Panc1 (cell line): ENCODE measurements around the gene KCNH1. TPM values are rescaled to one million over a fixed set of nuclear protein-coding genes. Genes with fewer than 3 reads are reported as not detected.
"Not testable (repeated sequence)": the region's sequence is repeated elsewhere in the genome, so short reads cannot be mapped to it uniquely, and the experiment has no call there.

Experiments used
- ATAC-seq: fragments of 200-7000 bp; cut with Tn5 transposase; 2 replicates; pipeline ENCODE4 v1.9.1; 2020; ENCODE audit warnings: mild to moderate bottlenecking, moderate library complexity
- BruUV-seq: library from RNA; stranded (reverse); fragments of 400-500 nt; replicated peaks from 2 replicates; lab custom pipeline; 2021; lab: Mats Ljungman, UMichigan
- CTCF ChIA-PET: fragments of 300-600 bp; sonication (Branson Sonifier 250); formaldehyde crosslinking; loops from one replicate; lab custom pipeline; 2022; ENCODE audit warnings: antibody characterized with exemption; lab: Charles Lee
- POLR2A ChIA-PET: fragments of 300-600 bp; sonication (Branson Sonifier 250); formaldehyde crosslinking; loops from one replicate; lab custom pipeline; 2022; ENCODE audit warnings: antibody characterized with exemption; lab: Charles Lee
- DNase-seq: peaks from one replicate; pipeline ENCODE4 v3.0.0-alpha.2; 2010; ENCODE audit warnings: low read depth, low spot score
- H3K27ac ChIP-seq: 2 replicates; pipeline ENCODE4 v1.5.1; 2011; ENCODE audit warnings: mild to moderate bottlenecking, low read length, inconsistent platforms
- H3K27me3 ChIP-seq: fragments of 200-500 bp; sonication (Bioruptor generic); 2 replicates; pipeline ENCODE4 v1.6.0; 2014; ENCODE audit warnings: low read length, inconsistent platforms; ENCODE audit not compliant: control insufficient read depth, insufficient read depth
- H3K36me3 ChIP-seq: fragments of 200-500 bp; sonication (Bioruptor generic); 2 replicates; pipeline ENCODE4 v1.5.1; 2014; ENCODE audit warnings: inconsistent platforms, mild to moderate bottlenecking, low read length, moderate library complexity; ENCODE audit not compliant: control insufficient read depth, insufficient read depth
- H3K4me1 ChIP-seq: 2 replicates; pipeline ENCODE4 v1.5.1; 2011; ENCODE audit warnings: inconsistent platforms, mild to moderate bottlenecking, low read length, moderate library complexity; ENCODE audit not compliant: control insufficient read depth, insufficient read depth
- H3K4me3 ChIP-seq, 2 experiments: 2 replicates each; pipeline ENCODE4 v1.5.1; 2011 to 2012; ENCODE audit warnings: low read depth in 2 of 2, low read length in 2 of 2, mild to moderate bottlenecking in 2 of 2, inconsistent platforms in 1 of 2, moderate library complexity in 1 of 2
- H3K9me3 ChIP-seq: fragments of 200-500 bp; sonication (Bioruptor generic); 2 replicates; pipeline ENCODE4 v1.5.1; 2014; ENCODE audit warnings: low read depth, mild to moderate bottlenecking, inconsistent platforms, low read length, moderate library complexity; ENCODE audit not compliant: control insufficient read depth, insufficient read depth
- CTCF ChIP-seq: fragments of 450-650 bp; IDR thresholded peaks from 2 replicates; pipeline ENCODE4 v1.5.1; 2017; ENCODE audit warnings: mild to moderate bottlenecking
- POLR2AphosphoS5 ChIP-seq: IDR thresholded peaks from 2 replicates; pipeline ENCODE4 v1.6.1; 2012; ENCODE audit warnings: mild to moderate bottlenecking, low read depth, low read length, moderate library complexity
- REST ChIP-seq, 2 experiments: IDR thresholded peaks; 2 replicates each; pipeline ENCODE4 v1.6.1; 2011 to 2012; ENCODE audit warnings: low read depth in 2 of 2, control low read depth in 1 of 2, low read length in 1 of 2, mild to moderate bottlenecking in 1 of 2, moderate library complexity in 1 of 2; ENCODE audit not compliant: insufficient read depth in 1 of 2
- SIN3A ChIP-seq: IDR thresholded peaks from 2 replicates; pipeline ENCODE4 v1.6.1; 2012; ENCODE audit warnings: low read depth, mild to moderate bottlenecking, low read length, moderate library complexity, borderline replicate concordance; ENCODE audit not compliant: insufficient read depth
- TCF7L2 ChIP-seq: IDR thresholded peaks from 2 replicates; pipeline ENCODE4 v1.6.1; 2011; ENCODE audit warnings: mild to moderate bottlenecking, low read depth, low read length, inconsistent platforms
- in situ Hi-C: cut with HindIII; loops from 2 replicates; pipeline ENCODE4 v1.10.0; 2016; ENCODE audit warnings: low sequenced_read_pairs, low pct_unique_long_range_greater_than_20kb
- intact Hi-C: fragments of 100-400 bp; cut with micrococcal nuclease; formaldehyde crosslinking; loops from one replicate; pipeline ENCODE4 v1.10.0; 2022; ENCODE audit not compliant: unreplicated experiment
- total RNA-seq: library from RNA; stranded (reverse); gene quantifications from one replicate; pipeline ENCODE4 v1.2.1, GENCODE V29; 2021; ENCODE audit not compliant: unreplicated experiment

Gene KCNH1
- total RNA-seq, 1 experiment from 2014 or later: not detected

GRCh38 chr1:210662291-210663050 is 471.5 kb downstream of the KCNH1 start:
- Histone ChIP-seq H3K4me1 (no peaks in the 10 kb centered on the region), H3K27me3 (no peaks in the 10 kb centered on the region), H3K9me3 (no peaks in the 10 kb centered on the region), H3K36me3 (no peaks in the 10 kb centered on the region), H3K27ac (no peak overlapping the region), H3K4me3 (no peak overlapping the region)
- intact Hi-C loops (no loop called here), in situ Hi-C loops (no loop called here)
- TF ChIP-seq SIN3A: no peak
- TF ChIP-seq TCF7L2: no peak
- TF ChIP-seq CTCF: no peak
- TF ChIP-seq POLR2AphosphoS5: no peak
- no peak for TF ChIP-seq REST (IDR thresholded peaks at IDR 0.05; ENCODE audit: insufficient read depth in 1 of 2, low read depth in 2 of 2, low read length in 1 of 2)
- POLR2A ChIA-PET: no interaction called here
- CTCF ChIA-PET: no interaction called here
- ATAC-seq: no peak
- DNase-seq: no peak
- BruUV-seq: no TSS peak

DNA sequence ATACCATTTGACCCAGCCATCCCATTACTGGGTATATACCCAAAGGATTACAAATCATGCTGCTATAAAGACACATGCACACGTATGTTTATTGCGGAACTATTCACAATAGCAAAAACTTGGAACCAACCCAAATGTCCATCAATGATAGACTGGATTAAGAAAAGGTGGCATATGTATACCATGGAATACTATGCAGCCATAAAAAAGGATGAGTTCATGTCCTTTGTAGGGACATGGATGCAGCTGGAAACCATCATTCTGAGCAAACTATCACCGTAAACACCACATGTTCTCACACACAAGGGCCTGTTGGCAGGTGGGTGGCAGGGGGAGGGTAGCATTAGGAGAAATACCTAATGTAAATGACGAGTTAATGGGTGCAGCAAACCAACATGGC is 472.4 kb downstream of the KCNH1 start:
- CTCF ChIA-PET, in situ Hi-C loops, H3K27me3 ChIP-seq, H3K36me3 ChIP-seq, H3K9me3 ChIP-seq, BruUV-seq, H3K4me1 ChIP-seq, H3K4me3 ChIP-seq, H3K27ac ChIP-seq, POLR2A ChIA-PET, ATAC-seq, intact Hi-C loops, DNase-seq: not testable (repeated sequence)

GRCh38 chr1:210657806-210658205 is 476.1 kb downstream of the KCNH1 start:
- no peaks in the 10 kb centered on the region for H3K4me1 ChIP-seq
- no TSS peak for BruUV-seq
- intact Hi-C loops (no loop called here), in situ Hi-C loops (no loop called here)
- H3K36me3 ChIP-seq: no peaks in the 10 kb centered on the region
- no peak overlapping the region for H3K27ac ChIP-seq
- CTCF ChIA-PET: no interaction called here
- POLR2A ChIA-PET: no interaction called here
- ATAC-seq (no peak), DNase-seq (no peak)
- H3K4me3 ChIP-seq: no peak overlapping the region
- no peaks in the 10 kb centered on the region for H3K27me3 ChIP-seq
- TF ChIP-seq CTCF (no peak), POLR2AphosphoS5 (no peak), TCF7L2 (no peak), SIN3A (no peak), REST (IDR thresholded peaks at IDR 0.05; ENCODE audit: insufficient read depth in 1 of 2, low read depth in 2 of 2, low read length in 1 of 2) (no peak)
- H3K9me3 ChIP-seq: no peaks in the 10 kb centered on the region
